ENCODE results near the gene PCDH12. TPM values are rescaled to one million over a fixed set of nuclear protein-coding genes. Genes with fewer than 3 reads are reported as not detected.

Gene PCDH12
- polyA plus RNA-seq, 3 donors, result 0.20 to 1.2 (median 0.90) TPM

- H3K27me3 ChIP-seq (ENCODE audit: control insufficient read depth in 2 of 2, insufficient read depth in 2 of 2, low read length in 2 of 2), result no peaks in the 10 kb centered on the region
- no CpG with 5 or more reads among the region's 2 CpGs for WGBS (ENCODE audit: insufficient coverage)
- H4K20me1 ChIP-seq (ENCODE audit: insufficient read depth, low read length), result no peaks in the 10 kb centered on the region
- H3K36me3 Mint-ChIP-seq, result peaks cover 87 to 94% of the 10 kb centered on the region in 2 donors
- no peak overlapping the region for H3K27ac ChIP-seq (ENCODE audit: low read depth in 1 of 2, low read length in 2 of 2)
- no peaks in the 10 kb centered on the region for H3K9me3 ChIP-seq (replicated peaks in 1 of 2; ENCODE audit: control insufficient read depth in 1 of 2, insufficient read depth in 1 of 2, low read length in 2 of 2)
- H3K4me3 Mint-ChIP-seq, result no peak overlapping the region
- H3K9me3 Mint-ChIP-seq, result no peaks in the 10 kb centered on the region
- intact Hi-C loops (cut with micrococcal nuclease), result no loop called here
- H3K36me3 ChIP-seq (replicated peaks in 1 of 2; ENCODE audit: control insufficient read depth in 1 of 2, insufficient read depth in 2 of 2, low read length in 2 of 2), result peaks cover 91 to 100% of the 10 kb centered on the region in 2 donors
- no peaks in the 10 kb centered on the region for H3K79me2 ChIP-seq (ENCODE audit: insufficient read depth, low read length)
- no peak for TF ChIP-seq CTCF (IDR thresholded peaks at IDR 0.05)
- no peak overlapping the region for H3K27ac Mint-ChIP-seq
- DNase-seq, result no peak
- no peaks in the 10 kb centered on the region for H3K4me1 Mint-ChIP-seq
- no peak overlapping the region for H2AFZ ChIP-seq (ENCODE audit: insufficient read depth, low read depth, low read length, poor library complexity, severe bottlenecking)
- no peaks in the 10 kb centered on the region for H3K27me3 Mint-ChIP-seq (ENCODE audit: low read depth in 3 of 3)
- H3K9ac ChIP-seq (ENCODE audit: insufficient read depth, low read length, poor library complexity, severe bottlenecking), result no peak overlapping the region
- no peak overlapping the region for H3K4me3 ChIP-seq (replicated peaks in 1 of 3; ENCODE audit: low read depth in 2 of 3, low read length in 3 of 3)
- no peaks in the 10 kb centered on the region for H3K4me1 ChIP-seq (ENCODE audit: control insufficient read depth in 1 of 2, insufficient read depth in 2 of 2, low read length in 2 of 2)
- no peak overlapping the region for H3K4me2 ChIP-seq (replicated peaks; ENCODE audit: extremely low read depth, low read length, poor library complexity, severe bottlenecking)
These were observed 24.6 kb upstream of the PCDH12 start for GRCh38 chr5:141982626-141983025.

- Histone ChIP-seq H3K36me3 (replicated peaks in 1 of 2; ENCODE audit: control insufficient read depth in 1 of 2, insufficient read depth in 2 of 2, low read length in 2 of 2) (peaks cover 87 to 100% of the 10 kb centered on the region in 2 donors), H3K4me1 (ENCODE audit: control insufficient read depth in 1 of 2, insufficient read depth in 2 of 2, low read length in 2 of 2) (no peaks in the 10 kb centered on the region), H3K79me2 (ENCODE audit: insufficient read depth, low read length) (peaks cover 3% of the 10 kb centered on the region), H2AFZ (ENCODE audit: insufficient read depth, low read depth, low read length, poor library complexity, severe bottlenecking) (no peak overlapping the region), H3K4me2 (replicated peaks; ENCODE audit: extremely low read depth, low read length, poor library complexity, severe bottlenecking) (no peak overlapping the region), H3K27me3 (ENCODE audit: control insufficient read depth in 2 of 2, insufficient read depth in 2 of 2, low read length in 2 of 2) (no peaks in the 10 kb centered on the region), H3K9ac (ENCODE audit: insufficient read depth, low read length, poor library complexity, severe bottlenecking) (no peak overlapping the region), H3K4me3 (replicated peaks in 1 of 3; ENCODE audit: low read depth in 2 of 3, low read length in 3 of 3) (no peak overlapping the region), H3K27ac (ENCODE audit: low read depth in 1 of 2, low read length in 2 of 2) (no peak overlapping the region), H4K20me1 (ENCODE audit: insufficient read depth, low read length) (peaks cover 5% of the 10 kb centered on the region), H3K9me3 (replicated peaks in 1 of 2; ENCODE audit: control insufficient read depth in 1 of 2, insufficient read depth in 1 of 2, low read length in 2 of 2) (no peaks in the 10 kb centered on the region)
- H3K27me3 Mint-ChIP-seq (ENCODE audit: low read depth in 3 of 3), result no peaks in the 10 kb centered on the region
- H3K9me3 Mint-ChIP-seq, result no peaks in the 10 kb centered on the region
- TF ChIP-seq CTCF (IDR thresholded peaks at IDR 0.05), result no peak
- H3K4me1 Mint-ChIP-seq, result peaks cover 4% of the 10 kb centered on the region
- intact Hi-C loops (cut with micrococcal nuclease), result no loop called here
- DNase-seq, result no peak
- no peak overlapping the region for H3K4me3 Mint-ChIP-seq
- no peak overlapping the region for H3K27ac Mint-ChIP-seq
- peaks cover 71 to 84% of the 10 kb centered on the region in 2 donors for H3K36me3 Mint-ChIP-seq
These were observed 20.4 kb upstream of the PCDH12 start for GRCh38 chr5:141978389-141978788.

Measured in CD14-positive monocyte (primary cell).